ENCODE data around the gene SLAIN2.

DNA sequence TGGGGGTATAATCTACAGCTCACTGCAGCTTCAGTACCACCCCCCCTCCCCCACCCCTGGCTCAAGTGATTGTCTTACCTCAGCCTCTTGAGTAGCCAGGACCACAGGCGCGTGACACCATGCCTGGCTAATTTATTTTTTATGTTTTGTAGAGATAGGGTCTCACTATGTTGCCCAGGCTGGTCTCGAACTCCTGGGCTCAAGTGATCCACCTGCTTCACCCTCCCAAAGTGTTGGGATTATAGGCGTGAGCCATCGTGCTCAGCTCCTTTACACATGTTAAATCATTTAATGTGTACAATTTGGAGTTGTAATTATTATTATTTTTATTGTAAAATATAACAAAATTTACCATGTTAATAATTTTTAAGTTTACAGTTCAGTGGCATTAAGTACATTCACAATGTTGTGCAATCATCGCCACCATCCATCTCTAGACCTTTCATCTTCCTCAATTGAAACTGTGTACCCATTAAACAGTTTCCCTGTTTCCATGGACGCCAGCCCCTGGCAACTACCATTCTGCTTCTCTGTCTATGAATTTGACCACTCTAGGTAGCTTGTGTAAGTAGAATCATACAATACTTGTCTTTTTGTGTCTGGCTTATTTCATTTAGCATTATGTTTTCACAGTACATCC, 6.1 kb downstream of the SLAIN2 start:
- no peak for TF ChIP-seq POLR2A (IDR thresholded peaks at IDR 0.05)
- TF ChIP-seq CTCF (IDR thresholded peaks at IDR 0.05): no peak
- no peak for TF ChIP-seq EP300 (IDR thresholded peaks at IDR 0.05)

Measured in upper lobe of left lung (tissue), 4 donors.